Measurements from ENCODE around the gene GPC6. TPM values are rescaled to one million over a fixed set of nuclear protein-coding genes. Genes with fewer than 3 reads are reported as not detected.

The GPC6 gene
- total RNA-seq, 2 experiments from 2014 or later = not detected

GRCh38 chr13:93218583-93218982 lies 8.0 kb upstream of the GPC6 start:
- DNase-seq = no peak
- CTCF ChIA-PET = no interaction called here
- Mint-ChIP-seq H3K9me3 (no peaks in the 10 kb centered on the region), H3K27me3 (no peaks in the 10 kb centered on the region), H3K36me3 (no peaks in the 10 kb centered on the region), H3K4me1 (ENCODE audit: low read depth) (no peaks in the 10 kb centered on the region), H3K4me3 (no peak overlapping the region), H3K27ac (no peak overlapping the region)
- POLR2A ChIA-PET = no interaction called here
- intact Hi-C loops (cut with micrococcal nuclease) = no loop called here

DNA sequence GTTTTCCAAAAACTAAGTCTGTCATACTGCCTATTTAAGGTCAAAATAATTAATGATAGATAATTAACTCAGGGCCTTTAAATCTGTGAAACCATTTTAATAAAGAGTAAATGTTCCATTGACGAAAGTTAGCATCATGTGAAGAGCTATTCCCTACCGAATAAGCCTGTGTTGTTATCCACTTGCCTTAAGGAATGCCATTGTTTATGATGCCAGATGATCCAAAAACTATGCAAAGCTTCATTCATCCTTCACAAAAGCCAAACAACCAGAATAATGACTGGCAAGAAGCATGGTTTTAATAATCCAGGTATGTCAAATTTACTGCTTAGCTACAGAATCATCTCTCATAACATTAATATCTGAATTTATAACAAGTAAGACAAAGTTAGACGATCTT lies 6.5 kb upstream of the GPC6 start:
- Mint-ChIP-seq H3K27ac (no peak overlapping the region), H3K9me3 (no peaks in the 10 kb centered on the region), H3K36me3 (no peaks in the 10 kb centered on the region), H3K27me3 (no peaks in the 10 kb centered on the region), H3K4me1 (ENCODE audit: low read depth) (no peaks in the 10 kb centered on the region), H3K4me3 (no peak overlapping the region)
- DNase-seq = no peak
- POLR2A ChIA-PET = no interaction called here
- intact Hi-C loops (cut with micrococcal nuclease) = no loop called here
- CTCF ChIA-PET = no interaction called here

GRCh38 chr13:93222976-93223375 lies 3.6 kb upstream of the GPC6 start:
- no peak for DNase-seq
- Mint-ChIP-seq H3K27me3 (peaks cover 18% of the 10 kb centered on the region), H3K27ac (no peak overlapping the region), H3K36me3 (no peaks in the 10 kb centered on the region), H3K9me3 (no peaks in the 10 kb centered on the region), H3K4me1 (ENCODE audit: low read depth) (peaks cover 2% of the 10 kb centered on the region), H3K4me3 (no peak overlapping the region)
- intact Hi-C loops (cut with micrococcal nuclease) = no loop called here
- ChIA-PET CTCF (no interaction called here), POLR2A (no interaction called here)

DNA sequence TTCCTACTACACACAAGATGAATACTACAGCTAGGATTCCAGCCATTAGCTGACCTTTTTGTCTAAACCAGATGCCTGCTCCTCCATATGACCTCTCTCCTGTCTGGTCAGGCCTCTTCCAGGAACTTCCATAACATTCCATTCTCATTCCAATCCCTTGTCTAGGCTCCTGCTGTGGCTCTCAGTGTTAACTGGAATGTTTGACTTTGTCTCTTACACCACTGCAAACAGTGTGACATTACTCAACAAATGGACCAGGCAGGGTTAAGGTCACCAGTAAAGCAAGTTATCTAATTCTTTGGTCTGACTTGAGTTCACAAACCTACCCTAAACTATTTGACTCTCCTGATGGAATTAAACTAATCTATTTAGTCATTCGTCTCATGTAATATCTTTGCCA lies 2.1 kb upstream of the GPC6 start:
- Mint-ChIP-seq H3K9me3 (no peaks in the 10 kb centered on the region), H3K4me3 (no peak overlapping the region), H3K36me3 (no peaks in the 10 kb centered on the region), H3K4me1 (ENCODE audit: low read depth) (peaks cover 2% of the 10 kb centered on the region), H3K27me3 (peaks cover 29% of the 10 kb centered on the region), H3K27ac (no peak overlapping the region)
- POLR2A ChIA-PET = no interaction called here
- intact Hi-C loops (cut with micrococcal nuclease) = no loop called here
- DNase-seq = no peak
- CTCF ChIA-PET = no interaction called here

- Mint-ChIP-seq H3K36me3 (no peaks in the 10 kb centered on the region), H3K9me3 (no peaks in the 10 kb centered on the region), H3K4me3 (no peak overlapping the region), H3K4me1 (ENCODE audit: low read depth) (peaks cover 2% of the 10 kb centered on the region), H3K27me3 (peaks cover 33% of the 10 kb centered on the region), H3K27ac (no peak overlapping the region)
- ChIA-PET POLR2A (no interaction called here), CTCF (no interaction called here)
- DNase-seq = no peak
- intact Hi-C loops (cut with micrococcal nuclease) = no loop called here
Measured at GRCh38 chr13:93225610-93226009, 997 bp upstream of the GPC6 start.

DNA sequence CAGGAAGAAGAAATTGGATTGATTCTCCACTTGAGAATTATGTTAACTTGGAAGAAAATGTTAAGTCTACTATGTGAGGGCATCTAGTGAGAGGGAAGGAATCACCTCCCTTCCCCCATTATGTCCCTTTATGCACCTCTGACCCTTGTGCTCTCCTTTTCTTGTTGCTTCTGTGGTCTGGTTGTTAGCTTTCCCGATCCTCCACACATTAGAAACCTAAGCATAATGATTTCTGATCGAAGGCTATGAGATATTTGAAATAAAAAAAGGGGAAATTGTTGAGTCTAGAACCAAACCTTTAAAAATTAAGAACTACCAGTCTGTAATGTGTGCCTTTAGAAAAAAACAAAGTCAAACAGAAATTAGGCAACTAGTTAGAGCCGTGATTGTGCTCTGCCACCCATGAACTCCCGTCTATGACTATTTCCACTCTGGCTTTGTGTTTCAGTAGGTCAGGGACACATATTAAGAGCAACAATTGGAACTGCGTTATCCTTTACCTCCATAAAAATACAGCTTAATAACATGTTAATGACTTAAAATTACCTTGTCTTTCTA lies 463 bp upstream of the GPC6 start:
- CTCF ChIA-PET = no interaction called here

DNA sequence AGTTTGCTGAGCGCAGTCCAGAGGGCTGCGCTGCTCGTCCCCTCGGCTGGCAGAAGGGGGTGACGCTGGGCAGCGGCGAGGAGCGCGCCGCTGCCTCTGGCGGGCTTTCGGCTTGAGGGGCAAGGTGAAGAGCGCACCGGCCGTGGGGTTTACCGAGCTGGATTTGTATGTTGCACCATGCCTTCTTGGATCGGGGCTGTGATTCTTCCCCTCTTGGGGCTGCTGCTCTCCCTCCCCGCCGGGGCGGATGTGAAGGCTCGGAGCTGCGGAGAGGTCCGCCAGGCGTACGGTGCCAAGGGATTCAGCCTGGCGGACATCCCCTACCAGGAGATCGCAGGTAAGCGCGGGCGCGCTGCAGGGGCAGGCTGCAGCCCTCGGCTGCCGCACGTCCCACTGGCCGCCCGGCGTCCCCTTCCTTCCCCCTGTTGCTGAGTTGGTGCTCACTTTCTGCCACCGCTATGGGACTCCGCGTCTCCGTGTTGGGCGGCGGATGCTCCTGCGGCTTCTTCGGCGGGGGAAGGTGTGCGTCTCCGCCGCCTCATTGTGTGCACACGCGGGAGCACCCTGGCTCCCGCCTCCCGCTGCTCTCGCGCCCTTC lies 772 bp downstream of the GPC6 start:
- intact Hi-C loops (cut with micrococcal nuclease) = no loop called here
- Mint-ChIP-seq H3K4me3 (no peak overlapping the region), H3K4me1 (ENCODE audit: low read depth) (peaks cover 2% of the 10 kb centered on the region), H3K27ac (no peak overlapping the region), H3K9me3 (no peaks in the 10 kb centered on the region), H3K36me3 (no peaks in the 10 kb centered on the region), H3K27me3 (peaks cover 37% of the 10 kb centered on the region)
- DNase-seq = no peak
- POLR2A ChIA-PET = no interaction called here
- CTCF ChIA-PET = no interaction called here

More for the DNA sequence above, 463 bp upstream of the GPC6 start:
- Mint-ChIP-seq H3K4me1 (ENCODE audit: low read depth) (peaks cover 2% of the 10 kb centered on the region), H3K27me3 (peaks cover 33% of the 10 kb centered on the region), H3K36me3 (no peaks in the 10 kb centered on the region), H3K9me3 (no peaks in the 10 kb centered on the region), H3K4me3 (no peak overlapping the region), H3K27ac (no peak overlapping the region)
- POLR2A ChIA-PET = no interaction called here
- DNase-seq = no peak
- intact Hi-C loops (cut with micrococcal nuclease) = no loop called here

GRCh38 chr13:93227878-93228642 lies 1.5 kb downstream of the GPC6 start:
- DNase-seq = no peak
- Mint-ChIP-seq H3K27ac (no peak overlapping the region), H3K4me1 (ENCODE audit: low read depth) (peaks cover 2% of the 10 kb centered on the region), H3K27me3 (peaks cover 37% of the 10 kb centered on the region), H3K36me3 (no peaks in the 10 kb centered on the region), H3K9me3 (no peaks in the 10 kb centered on the region), H3K4me3 (no peak overlapping the region)
- ChIA-PET CTCF (no interaction called here), POLR2A (no interaction called here)
- intact Hi-C loops (cut with micrococcal nuclease) = no loop called here

DNA sequence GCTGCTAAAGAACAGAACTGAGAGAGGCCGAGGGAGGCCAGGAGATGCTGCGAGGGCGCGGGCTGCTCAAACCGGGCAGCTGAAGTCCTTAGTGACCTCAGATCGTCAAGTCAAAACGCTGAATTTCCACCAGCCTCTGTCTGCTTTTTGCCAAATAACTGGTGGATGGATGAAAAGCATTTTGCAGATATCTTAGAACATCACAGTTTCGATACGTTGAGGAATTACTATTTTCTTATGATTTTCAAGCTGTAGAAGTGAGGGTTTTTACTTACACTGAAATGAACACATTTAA lies 2.0 kb downstream of the GPC6 start:
- no peaks in the 10 kb centered on the region for H3K36me3 Mint-ChIP-seq
- H3K4me1 Mint-ChIP-seq (ENCODE audit: low read depth) = peaks cover 2% of the 10 kb centered on the region
- H3K27ac Mint-ChIP-seq = no peak overlapping the region
- intact Hi-C loops (cut with micrococcal nuclease) = no loop called here
- no peaks in the 10 kb centered on the region for H3K9me3 Mint-ChIP-seq
- ChIA-PET CTCF (no interaction called here), POLR2A (interaction anchor here (0.6 kb wide), 1 partner anchor 72 kb away, joined by 6 read pairs; no protein-coding TSS in a partner anchor)
- peaks cover 37% of the 10 kb centered on the region for H3K27me3 Mint-ChIP-seq
- no peak overlapping the region for H3K4me3 Mint-ChIP-seq
- DNase-seq = no peak

DNA sequence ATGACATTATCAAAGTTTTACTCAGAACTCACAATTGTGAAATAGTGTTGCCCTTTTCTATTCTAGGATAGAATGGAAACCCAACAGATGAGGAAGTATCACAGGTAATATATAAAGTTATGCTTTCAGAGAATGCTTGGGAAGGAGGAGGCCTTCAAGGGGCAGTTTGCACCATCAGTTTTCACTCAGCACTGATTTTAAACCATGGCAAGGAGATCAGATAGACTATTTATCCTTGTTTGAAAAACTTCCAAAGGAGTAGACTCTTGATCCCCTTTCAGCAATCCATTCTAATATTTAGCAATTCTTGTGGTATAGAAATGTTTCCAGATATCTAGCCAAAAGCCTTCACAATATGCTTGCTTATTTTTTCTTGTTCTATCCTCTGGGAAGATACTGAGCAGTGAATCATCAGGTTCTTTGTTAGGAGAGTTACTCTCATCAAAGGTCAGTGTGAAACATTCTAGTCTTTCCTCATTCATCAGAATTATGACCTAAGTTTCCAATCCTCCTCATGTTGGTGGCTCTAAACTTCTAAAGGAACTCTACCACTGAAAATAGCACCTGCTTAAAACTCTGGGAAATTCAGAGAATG lies 3.8 kb downstream of the GPC6 start:
- Mint-ChIP-seq H3K27ac (no peak overlapping the region), H3K4me3 (no peak overlapping the region), H3K9me3 (no peaks in the 10 kb centered on the region), H3K36me3 (no peaks in the 10 kb centered on the region), H3K4me1 (ENCODE audit: low read depth) (peaks cover 2% of the 10 kb centered on the region), H3K27me3 (peaks cover 37% of the 10 kb centered on the region)
- no peak for DNase-seq
- intact Hi-C loops (cut with micrococcal nuclease) = no loop called here
- CTCF ChIA-PET = no interaction called here
- POLR2A ChIA-PET = no interaction called here

DNA sequence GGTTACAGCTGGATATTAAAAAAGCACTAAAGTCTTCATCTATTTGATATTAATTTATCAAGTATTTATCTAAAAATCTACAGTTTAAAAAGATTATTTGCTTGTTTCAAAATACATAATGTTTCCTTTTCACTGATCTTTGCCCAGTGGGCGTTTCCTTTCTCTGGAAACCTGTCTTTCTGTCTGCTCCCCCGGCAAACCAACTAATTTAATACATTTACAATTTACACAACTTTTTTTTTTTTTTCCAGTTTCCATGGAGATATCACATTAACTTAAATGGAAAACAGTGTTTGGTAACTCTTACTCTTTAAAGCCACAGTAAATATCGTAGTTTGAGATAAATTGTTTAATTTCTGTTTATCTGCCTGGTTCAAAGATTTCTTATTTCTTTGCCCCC lies 5.3 kb downstream of the GPC6 start:
- no peak for DNase-seq
- intact Hi-C loops (cut with micrococcal nuclease) = no loop called here

DNA sequence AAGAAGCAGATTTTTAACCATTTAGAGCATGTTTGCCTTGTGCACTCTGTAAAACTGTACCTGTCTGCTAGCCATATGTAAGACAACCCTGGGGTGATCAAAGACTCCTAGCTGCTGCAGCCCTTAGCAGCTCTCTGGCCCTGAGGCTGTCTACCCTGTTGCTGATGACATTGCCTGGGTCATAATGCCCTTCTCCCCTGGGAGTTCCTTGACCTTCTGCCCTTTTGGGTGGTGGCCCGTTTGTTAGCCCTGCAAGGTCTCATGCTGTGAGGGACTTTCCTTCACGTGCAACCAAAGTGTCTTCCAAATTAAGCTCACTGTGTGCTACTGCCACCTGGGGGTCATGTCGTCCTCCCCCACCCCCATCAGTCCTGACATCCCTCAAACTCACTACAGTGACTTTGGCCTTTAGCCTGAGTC lies 7.4 kb downstream of the GPC6 start:
- ChIA-PET CTCF (no interaction called here), POLR2A (no interaction called here)
- Mint-ChIP-seq H3K27me3 (peaks cover 11% of the 10 kb centered on the region), H3K36me3 (no peaks in the 10 kb centered on the region), H3K4me3 (no peak overlapping the region), H3K9me3 (peaks cover 12% of the 10 kb centered on the region), H3K27ac (no peak overlapping the region), H3K4me1 (ENCODE audit: low read depth) (no peaks in the 10 kb centered on the region)
- DNase-seq = no peak
- intact Hi-C loops (cut with micrococcal nuclease) = no loop called here

More for the DNA sequence above, 5.3 kb downstream of the GPC6 start:
- H3K36me3 Mint-ChIP-seq = no peaks in the 10 kb centered on the region
- ChIA-PET POLR2A (no interaction called here), CTCF (no interaction called here)
- H3K9me3 Mint-ChIP-seq = no peaks in the 10 kb centered on the region
- peaks cover 24% of the 10 kb centered on the region for H3K27me3 Mint-ChIP-seq
- no peaks in the 10 kb centered on the region for H3K4me1 Mint-ChIP-seq (ENCODE audit: low read depth)
- no peak overlapping the region for H3K27ac Mint-ChIP-seq
- H3K4me3 Mint-ChIP-seq = no peak overlapping the region

DNA sequence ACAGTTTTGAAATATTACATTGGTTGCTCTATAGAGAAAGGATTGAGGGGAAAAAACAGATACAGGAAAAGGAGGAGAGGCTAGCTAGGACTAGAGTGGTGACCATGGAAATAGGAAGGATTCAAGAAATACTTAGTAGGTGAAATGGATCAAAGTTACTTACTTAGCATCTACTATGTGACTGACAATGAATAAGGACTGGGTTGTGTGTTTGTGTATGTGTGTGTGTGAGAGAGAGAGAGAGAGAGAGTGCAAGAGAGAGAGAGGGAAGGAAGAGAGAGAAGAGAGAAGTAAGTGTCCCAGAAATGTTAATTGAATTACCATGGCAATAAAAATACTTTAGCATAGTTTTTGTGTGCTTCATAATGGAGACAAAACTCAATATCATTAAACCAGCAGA lies 7.9 kb downstream of the GPC6 start:
- CTCF ChIA-PET = no interaction called here
- no peaks in the 10 kb centered on the region for H3K4me1 Mint-ChIP-seq (ENCODE audit: low read depth)
- H3K9me3 Mint-ChIP-seq = peaks cover 17% of the 10 kb centered on the region
- DNase-seq = no peak
- H3K36me3 Mint-ChIP-seq = no peaks in the 10 kb centered on the region
- intact Hi-C loops (cut with micrococcal nuclease) = no loop called here
- POLR2A ChIA-PET = no interaction called here
- H3K4me3 Mint-ChIP-seq = no peak overlapping the region
- H3K27me3 Mint-ChIP-seq = peaks cover 8% of the 10 kb centered on the region
- no peak overlapping the region for H3K27ac Mint-ChIP-seq
